Activated CD4-positive, CD25-positive, alpha-beta regulatory T cell treated with anti-CD3 and anti-CD28 coated beads, Interleukin-2, amount 50 U/mL, for 72 hours (primary cell): ENCODE results near the gene CDC42BPB.

Experiments
- DNase-seq: peaks from one replicate; pipeline ENCODE4 v3.0.0; 2021

CDC42BPB gene

DNA sequence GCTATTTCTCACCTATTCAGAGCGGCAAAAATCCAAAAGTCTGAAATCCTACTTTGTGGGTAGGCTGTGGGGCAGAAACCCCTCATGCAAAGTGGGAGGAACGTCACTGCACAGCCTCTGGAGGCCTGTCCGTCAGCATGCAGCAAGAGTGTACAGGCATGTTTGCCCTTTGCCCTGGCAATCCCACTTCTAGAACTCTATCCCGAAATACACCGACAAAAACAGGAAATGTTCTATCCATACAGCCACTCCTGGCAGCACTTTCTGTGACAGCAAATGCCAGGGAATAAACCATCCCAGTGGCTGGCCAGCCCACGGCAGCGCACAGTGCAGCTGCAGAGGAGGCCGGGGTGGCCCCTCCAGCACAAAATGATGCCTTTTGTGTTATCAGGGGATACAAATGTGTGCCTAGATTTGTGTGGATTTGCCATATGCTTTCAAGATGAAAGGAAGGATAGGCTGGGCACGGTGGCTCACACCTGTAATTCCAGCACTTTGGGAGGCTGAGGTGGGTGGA, 95.2 kb downstream of the CDC42BPB start:
- DNase-seq = no peak

DNA sequence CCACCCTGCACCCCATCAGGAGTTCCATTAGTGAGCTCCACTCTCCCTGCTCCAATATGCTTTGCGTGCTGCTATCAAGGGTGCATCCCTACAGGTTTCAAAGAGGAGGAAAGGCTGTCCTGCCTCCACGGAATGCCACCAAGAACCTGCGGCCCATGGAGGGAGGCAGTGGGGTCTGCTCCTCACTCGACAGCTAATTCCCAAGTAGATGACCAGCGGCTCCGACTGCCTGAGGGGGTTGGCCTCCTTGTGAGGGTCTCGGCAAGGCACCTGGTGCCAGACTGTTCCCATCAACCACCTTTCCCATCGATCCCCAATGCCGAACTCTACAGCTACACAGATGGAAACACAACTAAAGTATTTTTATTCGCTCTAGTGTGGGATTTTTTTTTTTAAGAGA, 98.9 kb downstream of the CDC42BPB start:
- DNase-seq = no peak

DNA sequence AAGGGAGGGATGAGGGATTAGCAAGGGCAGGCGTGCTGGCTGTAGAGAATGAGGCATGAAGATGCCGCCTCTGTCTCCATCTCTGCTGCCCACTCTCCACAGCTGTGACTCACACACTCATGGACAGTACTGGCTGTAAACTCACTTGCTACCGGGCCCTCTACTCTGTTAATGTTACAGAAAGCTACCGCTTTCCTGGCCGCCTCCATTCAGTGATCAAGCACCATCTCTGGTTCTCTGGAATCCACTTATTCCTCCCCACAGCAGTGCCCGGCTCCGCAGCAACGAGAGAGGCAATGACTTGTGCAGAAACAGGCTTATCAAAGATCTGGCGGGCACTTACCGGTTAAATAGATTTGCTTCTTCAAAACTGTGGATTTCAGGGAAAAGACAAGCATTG, 100.1 kb downstream of the CDC42BPB start:
- DNase-seq = no peak

DNA sequence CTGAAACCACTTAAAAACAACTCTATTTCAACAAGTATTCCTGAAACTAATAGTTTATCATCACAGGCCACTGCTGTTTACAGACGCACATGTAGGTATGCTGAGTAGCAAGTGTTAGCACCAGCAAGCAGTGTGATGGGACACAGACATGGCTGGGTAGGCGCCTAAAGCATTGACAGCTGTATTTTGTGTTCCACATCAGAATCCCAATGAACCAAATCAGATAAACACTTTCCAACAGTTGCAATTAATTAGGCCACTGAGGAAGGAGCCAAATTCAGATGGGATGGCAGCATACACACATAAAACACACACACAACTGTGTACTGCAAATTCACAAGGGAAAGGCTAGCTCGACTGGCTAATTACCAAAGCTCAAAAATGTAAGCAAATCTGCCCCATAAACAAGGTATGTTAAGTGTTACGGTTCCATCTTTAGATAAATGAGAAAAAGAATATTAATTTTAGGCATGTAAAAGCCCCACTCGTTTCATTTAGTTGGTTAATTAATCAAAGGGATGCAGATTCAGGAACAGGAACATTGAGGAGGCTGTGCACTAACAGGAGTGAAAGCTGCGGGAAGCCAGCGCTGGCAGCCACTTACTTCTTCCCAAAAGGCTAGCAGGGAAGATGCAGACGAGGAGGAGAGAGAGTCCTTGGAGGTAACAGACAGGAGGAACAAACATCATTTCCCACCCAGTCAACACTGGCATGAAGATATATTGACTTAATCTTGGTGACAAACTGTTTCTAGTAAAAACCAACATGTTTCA, 101.5 kb downstream of the CDC42BPB start:
- DNase-seq = no peak

DNA sequence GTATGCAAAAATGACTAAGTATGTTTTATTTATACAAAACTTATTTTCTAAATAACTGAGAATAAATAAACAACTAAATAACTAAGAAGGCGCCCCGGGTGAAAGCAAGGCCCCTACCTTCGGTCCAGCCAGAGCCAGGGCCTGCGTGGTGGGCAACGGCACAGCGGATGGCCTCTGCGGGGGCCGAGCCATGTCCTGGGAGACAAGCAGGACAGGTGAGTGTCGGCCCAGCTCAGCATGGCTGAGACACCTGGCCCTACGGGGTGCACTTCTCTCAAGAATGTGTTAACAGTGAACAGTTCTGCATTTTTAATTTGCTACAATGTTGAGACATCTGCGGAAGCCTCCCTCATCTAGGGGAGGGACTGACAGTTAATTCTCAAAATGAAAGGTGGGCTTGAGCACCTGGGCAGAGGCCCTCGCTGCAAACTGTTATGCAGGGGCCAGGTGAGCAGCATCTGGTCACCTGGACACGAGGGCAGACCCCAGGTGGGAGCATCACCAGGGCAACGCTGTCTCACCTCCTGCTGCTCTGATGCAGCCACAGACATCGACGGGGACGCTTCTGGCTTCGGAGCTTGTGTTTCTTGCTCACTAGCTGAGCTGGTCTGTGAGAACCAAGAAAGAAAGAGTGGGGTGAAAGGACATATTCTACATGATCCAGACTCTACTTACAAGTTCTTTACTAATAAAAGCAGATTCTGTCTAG, 103.1 kb downstream of the CDC42BPB start:
- DNase-seq = no peak

DNA sequence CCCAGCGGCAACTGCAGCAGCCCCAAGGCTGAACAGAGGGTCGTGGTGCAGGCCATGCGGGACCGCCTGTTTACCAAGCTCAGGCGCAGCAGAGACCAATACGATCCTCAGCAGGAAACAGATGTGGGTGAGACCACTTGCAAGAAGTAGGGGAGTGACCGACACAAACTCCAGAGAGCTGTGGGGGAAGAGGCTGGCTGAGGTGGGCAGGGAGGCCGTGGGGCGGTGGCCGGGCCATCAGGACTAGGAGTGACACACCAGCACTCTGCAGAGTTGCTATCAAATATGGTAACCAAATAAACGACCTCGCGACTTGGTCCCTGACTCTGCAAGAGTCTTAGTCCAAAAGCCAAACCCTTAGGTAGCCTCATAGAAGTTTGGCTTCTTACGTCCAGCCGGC, 104.2 kb downstream of the CDC42BPB start:
- DNase-seq = no peak

DNA sequence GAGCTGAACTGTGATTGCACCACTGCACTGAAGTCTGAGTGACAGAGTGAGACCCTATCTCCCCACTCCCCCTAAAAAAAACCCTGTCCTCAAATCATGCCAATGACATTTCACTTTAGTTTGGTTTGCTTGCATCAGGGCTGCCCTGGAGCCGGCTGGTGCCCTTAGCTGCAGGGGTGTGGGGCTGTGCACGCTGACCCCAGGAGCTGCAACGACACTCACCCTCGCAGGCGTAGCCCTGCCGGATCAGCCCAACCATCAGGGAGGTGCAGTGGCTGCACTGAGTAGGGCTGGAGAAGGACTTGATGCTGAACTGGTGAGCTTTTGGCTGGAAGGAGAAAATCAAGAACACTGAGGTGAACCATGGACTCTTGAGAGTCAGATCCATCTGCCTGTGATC, 105.1 kb downstream of the CDC42BPB start:
- no peak for DNase-seq

DNA sequence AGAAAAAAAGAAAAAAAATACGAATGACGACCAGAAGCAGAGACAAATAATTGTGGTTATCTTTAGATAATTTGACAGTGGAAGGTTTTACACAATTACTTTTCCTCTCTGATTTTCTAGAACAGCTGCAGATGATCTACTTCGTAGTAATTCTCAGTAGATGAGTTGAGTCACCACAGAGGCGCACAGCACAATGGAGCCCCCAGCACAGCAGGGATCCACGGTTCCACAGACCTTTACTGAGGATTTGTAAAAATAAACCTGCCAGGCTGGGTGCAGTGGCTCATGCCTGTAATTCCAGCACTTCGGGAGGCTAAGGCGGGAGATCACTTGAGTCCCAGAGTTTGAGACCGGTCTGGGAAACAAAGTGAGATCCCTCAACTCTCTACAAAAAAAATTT, 105.5 kb downstream of the CDC42BPB start:
- DNase-seq = no peak

DNA sequence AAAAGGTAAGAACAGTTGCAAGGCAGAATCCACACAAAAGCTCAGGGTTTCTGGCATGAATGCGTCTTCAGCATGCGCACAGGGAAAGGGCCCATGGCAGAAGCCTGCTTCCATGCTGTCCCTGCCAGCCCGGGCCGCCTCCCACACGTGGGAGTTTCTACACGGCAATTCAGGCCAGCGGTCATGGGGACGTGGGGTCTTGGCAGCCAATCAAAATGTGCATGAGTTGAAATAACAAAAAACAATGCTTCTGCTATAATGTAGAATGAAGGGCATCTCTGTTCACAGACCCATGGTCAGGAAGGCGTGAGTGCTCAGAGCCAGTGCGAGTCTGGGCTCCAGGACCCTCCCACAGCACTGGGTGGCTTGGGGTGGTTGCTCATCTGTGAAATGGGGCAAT, 106.3 kb downstream of the CDC42BPB start:
- no peak for DNase-seq

DNA sequence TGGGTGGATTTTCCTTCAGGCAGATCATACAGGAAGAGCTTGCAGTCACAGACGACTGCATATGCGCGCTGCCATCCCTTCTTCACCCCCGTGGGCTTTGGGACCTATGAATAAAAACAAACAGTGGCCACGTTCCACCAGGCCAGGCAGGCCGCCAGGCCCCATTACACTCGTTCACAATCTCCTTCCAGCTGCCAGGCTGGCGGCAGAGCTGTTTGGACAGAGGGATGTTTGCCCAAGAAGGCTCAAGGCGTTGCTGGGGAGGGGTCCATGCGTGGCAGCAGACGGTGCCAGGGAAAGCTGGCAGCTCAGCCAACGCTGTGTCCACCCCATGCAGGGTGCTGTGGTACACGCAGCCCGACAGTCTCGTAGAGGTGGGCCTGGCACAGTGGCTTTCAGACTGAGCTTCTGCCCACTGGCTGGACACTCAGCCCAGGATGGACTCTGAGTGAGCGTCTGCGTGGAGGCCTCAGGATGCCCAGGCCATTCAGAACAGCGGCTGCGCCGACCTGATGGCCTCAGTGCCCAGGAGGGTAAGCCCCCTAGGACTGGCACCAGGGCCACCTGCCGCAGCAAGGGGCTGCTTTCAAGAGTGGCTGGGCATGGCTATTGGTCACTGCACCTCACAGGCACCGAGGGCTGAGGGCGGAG, 107.4 kb downstream of the CDC42BPB start:
- DNase-seq = no peak

DNA sequence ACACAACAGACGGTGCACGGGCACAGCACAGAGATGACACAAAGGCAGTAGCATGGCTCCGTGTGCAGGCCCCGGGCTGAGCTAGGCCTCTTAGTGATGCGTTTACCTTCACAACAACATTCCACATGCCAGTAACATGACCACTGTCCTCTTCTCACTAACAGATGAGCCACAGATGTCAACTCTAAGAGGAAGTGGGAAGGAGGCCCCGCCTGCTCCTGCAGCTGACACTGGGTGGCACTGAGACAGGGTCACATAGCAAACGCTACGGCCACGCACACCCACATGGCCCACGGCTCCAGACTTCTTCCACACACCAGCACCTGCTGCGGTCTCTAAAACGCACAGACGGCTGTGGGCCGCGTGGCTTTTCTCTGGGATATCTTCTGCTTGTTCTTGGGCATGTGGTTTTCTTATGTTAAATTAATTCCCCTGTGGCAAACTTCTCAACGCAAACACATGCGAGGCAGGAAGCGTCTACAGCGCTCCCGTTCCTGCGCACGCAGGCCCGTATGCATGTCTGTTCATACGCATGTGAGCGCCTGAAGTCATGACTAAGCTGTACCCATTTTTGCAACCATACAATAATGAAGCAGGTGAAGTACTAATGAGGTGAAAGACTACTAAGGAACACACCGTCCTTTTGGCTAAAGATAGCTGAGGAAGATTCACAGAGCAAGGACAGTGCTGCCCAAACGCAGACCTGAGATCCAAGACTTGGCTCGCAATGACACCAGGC, 108.1 kb downstream of the CDC42BPB start:
- no peak for DNase-seq

DNA sequence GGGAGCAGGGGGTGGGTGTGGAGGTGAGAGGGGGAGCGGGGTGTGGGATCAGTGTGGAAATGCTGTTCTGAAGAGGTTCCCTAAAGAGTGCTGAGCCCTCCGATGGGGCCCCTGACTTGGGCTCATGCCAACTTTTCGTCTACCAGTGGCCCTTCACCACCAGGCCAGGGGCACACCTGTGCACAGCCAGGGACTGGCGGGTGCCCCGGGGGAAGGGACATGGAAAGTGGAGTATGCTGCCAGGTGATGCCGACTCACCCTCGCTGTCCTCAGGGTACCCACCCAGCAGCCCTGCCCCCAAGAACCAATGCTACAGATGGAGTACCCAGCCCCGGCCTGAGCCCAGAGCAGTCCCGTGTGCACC, 108.7 kb downstream of the CDC42BPB start:
- no peak for DNase-seq

DNA sequence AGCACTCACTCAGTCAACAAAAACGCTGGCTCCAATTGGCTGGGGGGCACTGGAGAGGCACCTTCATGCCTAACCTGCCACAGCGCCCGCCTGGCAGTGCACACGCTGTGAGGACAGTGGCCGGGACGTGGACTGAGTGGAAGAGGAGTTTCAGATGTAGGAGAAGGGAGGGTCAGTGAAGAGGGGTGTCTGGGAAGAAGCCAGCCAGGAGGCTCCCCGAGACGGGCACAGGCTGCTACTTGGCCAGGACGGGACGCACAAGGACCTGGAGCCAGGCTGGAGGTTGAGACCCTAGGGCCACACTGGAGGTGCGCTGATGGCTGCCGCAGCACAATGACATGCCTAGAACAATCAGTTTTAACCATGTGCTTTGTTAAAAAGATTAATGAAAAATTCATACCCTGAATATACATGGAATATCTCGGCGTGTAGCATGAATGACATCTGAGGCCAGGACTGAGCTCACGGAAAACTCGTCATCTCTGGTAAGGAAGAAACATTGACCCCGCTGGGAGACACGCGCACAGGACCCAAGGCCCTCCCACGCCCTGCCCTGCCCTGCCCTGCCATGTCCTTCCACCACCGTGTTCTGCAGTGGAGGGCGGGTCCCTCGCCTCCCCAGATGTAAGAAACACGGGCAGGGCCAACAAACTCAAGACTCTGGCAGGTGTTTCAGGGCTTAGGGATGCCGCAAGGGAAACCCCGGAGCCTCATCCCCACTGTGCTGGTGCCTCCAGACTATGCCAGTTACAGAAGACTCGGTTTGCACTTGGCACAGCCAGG, 109.8 kb downstream of the CDC42BPB start:
- DNase-seq = no peak

DNA sequence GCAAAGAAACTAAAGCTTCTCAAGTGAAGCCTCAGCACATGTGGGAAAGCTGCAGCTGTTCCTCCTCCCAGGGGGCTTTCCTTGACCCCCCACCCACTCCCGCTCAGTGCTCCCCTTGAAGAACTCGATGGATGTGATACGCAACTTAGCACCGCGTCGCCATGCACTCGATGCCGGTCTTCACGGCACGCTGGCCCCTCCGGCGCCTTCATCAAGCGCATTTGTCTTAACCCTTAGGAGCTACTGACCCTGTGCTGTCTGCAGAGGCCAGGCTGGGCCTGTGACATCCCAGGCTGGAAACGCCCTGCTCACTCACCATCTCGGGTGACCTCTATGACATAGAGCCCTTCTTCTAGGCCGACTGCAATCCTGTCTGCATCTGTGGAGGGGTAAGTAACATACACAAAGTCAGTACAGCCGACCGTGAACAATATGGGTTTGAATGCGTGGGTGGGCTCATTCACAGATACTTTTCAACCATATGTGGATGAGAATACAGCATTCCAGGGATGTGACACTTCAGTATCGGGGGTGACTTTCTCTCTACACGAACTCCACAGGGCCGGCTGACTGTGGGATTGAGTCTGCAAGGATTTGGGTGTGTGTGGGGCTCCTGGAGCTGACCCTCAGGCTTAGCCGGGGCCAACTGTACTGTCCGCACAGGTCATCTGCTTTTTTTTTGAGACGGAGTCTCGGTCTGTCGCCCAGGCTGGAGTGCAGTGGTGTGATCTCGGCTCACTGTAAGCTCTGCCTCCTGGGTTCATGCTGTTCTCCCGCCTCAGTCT, 111.8 kb downstream of the CDC42BPB start:
- DNase-seq = no peak

DNA sequence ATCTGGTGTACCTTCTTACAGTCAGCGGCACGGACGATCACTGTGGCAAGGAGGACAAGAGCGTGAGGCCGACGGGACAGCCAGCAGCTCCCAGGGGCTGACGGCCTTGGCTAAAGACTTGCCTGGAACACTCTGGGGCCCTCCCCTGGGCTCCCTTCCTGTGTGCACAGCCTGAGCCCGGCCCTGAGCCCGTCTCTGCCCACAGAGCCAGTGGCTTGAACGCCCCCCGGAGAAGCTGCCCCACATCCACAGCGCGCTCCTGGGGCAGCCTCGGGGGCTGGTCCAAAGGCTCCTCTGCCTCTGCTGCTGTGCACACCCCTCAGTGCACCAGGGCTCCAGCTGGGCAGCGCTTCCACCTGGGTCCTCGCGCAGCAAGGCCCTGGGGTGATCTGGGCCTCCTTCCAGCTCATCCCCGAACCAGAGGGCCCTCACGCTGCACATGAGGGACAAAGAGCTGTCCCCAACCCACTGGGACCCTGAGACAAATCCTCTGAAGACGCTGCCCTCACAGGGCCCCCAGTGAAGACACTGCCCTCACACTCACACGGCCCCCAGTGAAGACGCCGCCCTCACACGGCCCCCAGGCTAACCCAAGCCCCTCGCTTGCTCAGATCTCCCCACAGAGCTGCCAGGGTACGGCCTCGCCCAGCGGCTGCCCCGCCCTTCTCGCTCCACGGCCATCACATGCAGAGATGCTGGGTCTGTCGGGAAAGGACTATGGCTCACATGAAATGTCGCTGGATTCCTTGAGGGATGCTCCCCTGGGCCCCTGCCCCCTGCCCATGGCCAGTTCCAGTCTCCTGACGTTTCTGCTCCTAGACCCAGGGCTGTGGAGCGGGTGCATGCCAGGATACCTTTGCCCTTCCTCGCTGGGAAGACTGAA, 112.7 kb downstream of the CDC42BPB start:
- no peak for DNase-seq

DNA sequence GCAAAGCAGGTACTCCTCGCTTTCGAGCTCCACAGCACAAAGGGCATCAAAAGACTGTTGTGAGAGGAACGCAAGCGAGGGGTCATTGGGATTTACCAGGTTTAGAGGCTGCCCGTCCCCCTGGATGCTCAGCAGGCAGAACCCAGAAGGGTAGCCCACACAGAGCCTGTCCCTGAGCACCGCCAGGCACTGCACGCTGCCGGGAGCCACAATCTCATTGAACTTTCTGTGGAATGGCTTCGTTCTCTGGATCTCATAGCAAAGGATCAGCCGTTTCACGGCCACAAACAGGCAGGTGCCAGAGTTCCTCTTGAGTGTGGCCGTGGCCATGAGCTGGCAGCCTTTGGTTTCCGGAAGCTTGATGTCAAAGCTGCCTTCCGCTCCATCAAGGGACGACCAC, 113.4 kb downstream of the CDC42BPB start:
- no peak for DNase-seq

DNA sequence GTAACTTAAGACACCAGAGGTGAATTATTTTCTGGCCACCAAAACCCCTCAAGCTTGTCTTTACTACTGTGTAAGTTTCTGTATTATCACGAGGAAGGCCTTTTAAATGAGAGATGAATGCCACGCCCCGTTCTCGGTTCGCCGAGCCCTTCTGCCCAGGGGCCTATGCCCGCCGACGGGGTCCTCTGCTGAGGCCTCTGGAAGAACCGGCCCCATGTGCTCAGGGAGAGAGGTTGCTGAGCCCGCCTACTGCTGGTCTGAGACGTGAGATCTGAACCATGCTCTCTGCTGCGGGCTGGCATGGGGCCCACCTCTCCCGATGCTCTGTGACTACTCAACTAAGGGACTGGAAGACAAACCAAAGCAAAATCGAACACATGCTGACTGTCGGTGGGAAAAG, 113.9 kb downstream of the CDC42BPB start:
- DNase-seq = no peak

DNA sequence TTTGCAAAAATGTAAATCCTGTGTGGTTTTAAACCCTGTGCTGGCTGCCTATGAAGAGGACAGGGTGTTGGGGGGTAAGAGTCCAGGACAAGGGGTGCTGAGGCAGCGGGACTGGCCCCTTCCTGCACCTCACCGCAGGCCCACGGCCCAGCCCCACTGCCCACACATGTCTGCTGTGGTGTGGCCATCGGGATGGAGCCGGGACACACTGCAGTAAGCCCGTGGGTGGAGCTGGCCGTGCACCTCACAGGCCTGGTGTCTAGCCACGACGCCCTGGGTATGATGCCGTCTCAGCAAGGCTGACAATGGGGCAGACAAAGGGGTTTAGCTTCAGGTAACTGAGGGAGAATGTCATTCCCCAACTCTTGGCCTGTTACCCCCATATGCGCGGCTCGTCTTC, 115.3 kb downstream of the CDC42BPB start:
- no peak for DNase-seq

DNA sequence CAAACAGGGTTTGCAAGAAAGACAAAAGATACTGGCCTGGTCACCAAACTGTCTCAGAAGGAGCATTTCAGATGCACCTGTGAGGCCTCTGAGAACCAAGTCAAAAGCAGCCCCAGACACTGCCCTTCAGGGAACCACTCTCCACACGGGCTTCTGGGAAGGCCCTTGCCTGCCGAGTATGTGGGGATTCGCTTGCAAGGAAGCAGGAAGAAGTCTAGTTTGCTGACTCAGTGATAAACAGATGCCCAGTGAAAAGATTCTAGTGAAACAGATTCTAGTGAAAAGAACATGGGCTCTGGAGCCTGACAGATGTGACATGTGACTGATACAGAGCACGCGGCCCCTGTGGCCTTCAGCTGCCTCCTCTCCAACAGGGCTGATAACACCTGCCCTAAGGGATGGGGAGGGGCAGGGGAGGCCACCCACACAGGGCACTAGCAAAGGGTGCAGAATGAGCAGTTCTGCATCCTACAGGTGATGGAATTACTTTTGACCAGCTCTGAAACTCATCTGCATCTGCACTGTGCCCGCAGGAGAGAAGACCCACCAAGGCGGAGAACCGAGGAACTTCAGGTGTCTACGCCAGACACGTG, 115.8 kb downstream of the CDC42BPB start:
- DNase-seq = no peak

DNA sequence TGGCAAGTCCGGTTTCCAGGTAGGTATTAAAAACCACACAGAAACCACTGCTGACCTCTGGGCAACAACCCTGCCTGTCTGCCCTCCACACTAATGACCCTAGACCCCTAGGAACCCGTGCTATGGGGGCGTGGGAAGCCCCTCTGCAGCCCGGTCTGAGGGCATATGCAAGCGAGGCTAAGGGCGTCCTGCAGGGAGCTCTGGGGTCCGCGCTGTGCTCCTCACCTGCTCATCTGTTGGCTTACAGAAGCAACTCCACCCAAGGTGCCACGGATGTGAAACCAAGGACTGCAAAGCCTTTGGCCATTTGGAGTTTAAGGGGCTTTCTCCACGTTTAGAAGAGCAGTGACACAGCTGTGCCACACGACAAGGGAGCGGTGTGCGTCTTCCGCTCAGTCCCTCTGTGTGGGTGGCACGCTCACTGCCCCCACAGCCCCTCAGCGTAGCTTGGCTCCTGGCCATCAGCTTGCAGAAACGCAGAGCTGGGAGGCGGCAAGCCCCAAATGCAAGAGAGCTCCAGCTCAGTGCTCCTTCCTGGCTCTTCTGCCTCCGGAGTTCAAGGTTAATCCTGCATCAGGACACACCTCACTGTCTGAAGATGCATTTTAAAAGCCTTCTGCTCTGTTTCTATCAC, 116.5 kb downstream of the CDC42BPB start:
- no peak for DNase-seq
